HG03378 (cell line): ENCODE data around the gene PANK1.

ENCODE experiments used
- ATAC-seq: cut with Tn5 transposase; IDR thresholded peaks from one replicate; pipeline ENCODE4 v1.9.1; 2021; ENCODE audit warnings: mild to moderate bottlenecking, moderate library complexity; ENCODE audit not compliant: unreplicated experiment

Gene PANK1

DNA sequence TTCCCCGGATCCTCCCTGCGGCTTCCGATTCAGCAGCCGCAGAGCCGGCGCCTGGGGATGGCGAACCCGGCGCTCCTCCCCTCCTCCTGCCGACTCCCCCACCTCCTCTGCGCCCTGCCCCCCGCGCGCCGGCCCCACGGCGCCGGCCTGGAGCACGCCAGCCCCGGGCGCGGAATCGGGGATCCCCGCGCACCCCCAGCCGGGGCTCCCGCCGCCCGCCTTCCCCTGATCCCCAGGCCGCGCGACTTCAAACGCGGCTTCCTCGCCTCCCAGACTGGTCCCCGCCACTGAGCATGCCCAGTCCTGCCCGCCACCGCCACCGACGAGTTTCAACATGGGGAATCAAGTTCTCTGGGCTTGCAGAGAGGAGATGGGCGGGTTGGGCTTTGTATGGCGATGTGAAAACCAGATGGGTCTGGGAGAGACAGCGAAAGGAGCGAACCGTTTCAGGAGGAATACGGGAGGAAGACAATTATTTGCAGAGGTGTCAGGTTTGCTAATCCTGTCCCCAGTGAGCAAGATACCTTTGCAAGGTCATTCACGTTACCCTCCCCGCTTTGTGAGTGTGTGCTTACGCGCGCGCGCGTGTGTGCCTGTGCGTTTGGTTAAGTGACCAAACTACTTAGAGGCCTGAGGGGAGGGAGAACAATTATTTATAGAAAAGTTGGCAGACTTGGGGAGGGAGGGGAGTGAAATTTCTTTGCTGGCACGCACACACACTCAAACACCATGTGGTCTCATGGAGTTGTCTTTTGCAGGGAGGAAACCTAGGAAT is at the start of gene PANK1:
Gene PANK1, minus strand, starts transcription at position 276 of the 775 bp plus-strand sequence. CDS start 351 bp downstream, outside the sequence.
- peak; percentile 22 for ATAC-seq

DNA sequence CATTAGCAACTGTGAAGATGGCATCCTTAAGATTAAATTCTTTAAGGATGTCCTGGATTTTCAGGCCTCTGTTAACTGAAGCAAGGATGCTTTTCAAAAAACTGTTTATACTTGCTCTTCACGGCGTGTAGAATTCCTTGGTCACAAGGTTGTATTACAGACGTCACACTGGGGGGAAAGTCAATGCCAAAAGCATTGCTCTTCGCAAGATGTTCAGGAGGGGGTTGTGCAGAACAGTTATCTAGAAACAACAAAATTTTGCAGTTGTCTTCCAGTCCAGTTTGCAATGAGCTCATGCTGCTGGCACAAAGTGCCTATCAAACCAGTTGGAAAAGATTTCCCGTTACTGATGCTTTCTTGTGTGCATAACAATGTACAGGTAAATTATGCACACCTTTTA is 48.1 kb upstream of the PANK1 start:
- no peak for ATAC-seq

DNA sequence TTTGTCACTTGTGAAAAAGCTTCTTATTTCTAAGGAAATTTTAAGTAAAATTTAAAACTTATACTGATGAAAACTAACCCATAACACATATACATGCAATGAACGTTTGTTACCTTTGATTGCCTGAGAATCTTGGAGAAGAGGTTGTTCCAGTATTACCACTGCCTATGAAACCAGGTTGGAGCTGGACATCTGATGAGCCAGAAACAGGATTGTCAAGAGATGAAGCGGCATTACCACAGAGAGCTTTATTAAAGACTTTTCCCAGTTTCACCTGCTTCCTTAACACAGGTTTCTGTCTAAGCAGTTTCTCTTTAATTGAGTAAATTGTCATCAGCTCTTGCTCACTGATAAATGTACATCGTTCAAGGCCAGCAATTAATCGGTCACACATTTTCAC is 47.4 kb upstream of the PANK1 start:
- no peak for ATAC-seq

DNA sequence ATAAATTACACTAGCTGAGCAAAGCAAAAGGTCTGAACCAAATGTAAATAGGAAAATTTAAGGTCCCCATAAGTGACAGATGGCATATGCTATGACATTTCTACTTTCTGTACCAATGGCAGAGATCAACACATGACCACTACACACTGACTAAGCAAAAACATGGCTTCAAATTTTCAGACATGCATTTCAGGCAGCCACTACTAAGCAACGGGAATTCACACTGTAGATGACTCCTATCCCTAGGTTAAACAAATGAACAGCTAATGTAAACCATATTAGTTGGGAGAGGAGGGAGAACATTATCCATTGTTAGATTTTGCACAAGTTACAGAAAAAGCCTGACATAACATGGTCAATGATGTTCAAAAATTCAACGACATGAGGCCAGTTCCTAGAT is 45.0 kb upstream of the PANK1 start:
- ATAC-seq: no peak

DNA sequence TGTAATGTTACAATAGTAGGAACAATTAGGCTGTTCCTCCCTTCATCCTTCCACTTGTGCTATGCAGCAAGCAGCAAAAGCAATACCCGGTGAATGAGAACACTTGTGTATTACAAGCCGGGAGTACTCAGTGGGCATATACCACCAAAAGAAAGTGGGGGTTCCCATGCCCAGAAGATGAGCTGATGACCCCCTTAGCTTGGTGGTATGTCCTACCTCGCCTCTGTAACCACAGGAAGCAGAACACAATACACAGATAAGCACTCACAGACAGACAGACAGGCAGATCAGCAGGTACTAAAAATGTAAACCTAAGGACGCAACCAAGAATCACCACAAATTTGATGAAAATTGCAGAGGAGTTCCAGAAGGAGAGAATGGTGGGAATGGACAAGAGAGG is 40.9 kb upstream of the PANK1 start:
- no peak for ATAC-seq

DNA sequence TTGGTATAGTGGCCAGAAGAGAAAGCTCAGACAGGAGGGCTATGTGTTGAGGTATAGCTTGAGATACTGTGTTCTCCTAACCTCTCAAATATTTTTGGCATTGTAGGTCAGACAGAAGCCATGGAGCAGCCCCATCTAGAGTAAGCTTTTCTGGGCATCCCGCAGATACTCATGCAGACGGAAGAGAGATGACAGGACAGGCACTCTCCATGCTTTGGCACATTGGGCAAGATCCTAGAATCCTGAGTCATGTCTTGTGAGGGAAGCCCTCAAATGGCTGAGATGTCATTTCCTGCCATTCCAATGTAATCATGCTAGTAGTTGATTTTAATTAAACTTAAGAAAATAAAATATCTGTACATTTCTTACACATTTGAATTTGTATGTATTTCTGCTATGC is 39.6 kb upstream of the PANK1 start:
- ATAC-seq: no peak

DNA sequence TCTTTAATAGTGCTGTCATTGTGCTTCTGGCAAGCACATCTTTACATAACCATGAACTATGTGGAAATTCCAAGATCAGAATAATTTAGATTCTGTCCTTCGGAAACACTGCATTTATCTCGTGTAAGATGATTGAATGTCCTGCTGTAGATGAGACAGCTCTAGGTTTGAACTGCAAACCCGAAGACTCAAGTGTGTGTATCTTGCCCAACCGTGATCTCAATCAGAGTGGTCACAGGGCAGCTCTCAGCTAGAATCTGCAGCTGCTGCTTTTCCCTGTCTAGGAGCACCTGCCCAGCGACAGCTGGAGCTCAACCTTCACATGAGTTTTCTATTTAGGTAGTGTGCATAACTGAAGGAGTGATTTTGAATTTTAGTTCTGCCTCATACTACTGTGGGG is 38.8 kb upstream of the PANK1 start:
- ATAC-seq: no peak

DNA sequence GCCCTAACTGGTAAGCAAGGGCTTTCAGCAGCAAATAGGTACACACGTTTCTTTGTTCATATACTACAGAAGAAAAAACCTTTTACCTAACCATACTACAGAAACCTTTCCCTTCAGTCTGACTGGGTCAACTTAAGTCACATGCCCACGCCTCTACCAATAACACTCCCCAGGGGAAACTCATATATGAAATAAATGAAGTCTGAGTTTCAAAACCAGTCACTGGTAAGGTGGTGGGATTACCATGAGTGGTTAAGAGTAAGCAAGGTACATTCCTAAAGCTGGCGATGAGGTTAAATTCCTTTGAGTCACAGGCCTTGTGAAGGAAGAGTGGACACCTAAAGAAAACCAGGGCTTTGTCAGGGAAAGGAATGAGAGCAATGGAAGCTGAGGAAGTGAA is 34.9 kb upstream of the PANK1 start:
- ATAC-seq: peak; percentile 65

DNA sequence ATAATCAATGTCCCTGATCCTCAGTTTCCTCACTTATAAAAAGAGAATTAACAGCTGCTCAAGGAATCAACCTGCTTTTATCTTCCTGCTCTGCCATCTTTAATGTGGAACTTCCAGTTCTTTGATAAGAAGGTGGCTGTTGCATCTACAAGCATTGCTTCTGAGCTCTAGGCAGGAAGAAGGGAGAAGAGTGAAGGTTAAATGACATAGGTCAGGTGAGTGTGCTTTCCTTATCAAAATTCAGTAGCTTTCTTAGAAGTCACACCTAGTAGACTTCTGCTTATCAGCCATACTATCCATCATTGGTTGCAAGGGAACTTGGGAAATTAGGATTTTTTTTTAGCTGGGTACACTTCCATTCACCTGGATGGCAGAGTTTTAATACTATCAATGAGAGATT is 32.3 kb upstream of the PANK1 start:
- ATAC-seq: no peak

DNA sequence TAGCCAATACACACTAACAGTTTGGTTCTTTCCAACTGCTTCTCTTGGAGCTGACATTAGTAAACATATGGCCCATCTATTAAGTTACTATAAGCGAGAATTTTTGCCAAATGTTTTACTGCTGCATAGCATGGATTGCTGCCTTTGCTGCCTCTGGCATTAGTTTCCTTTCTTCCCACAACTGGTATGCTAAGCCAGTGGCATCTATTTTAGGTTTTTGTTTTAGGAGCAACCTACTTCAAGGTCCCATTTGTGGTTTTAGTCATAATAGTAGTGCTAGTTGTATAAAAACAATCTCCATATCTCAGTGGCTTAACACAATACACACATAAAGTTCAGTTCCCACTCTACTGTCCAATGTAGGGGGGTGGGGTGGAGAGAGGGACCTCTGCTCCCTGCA is 25.9 kb upstream of the PANK1 start:
- ATAC-seq: no peak

DNA sequence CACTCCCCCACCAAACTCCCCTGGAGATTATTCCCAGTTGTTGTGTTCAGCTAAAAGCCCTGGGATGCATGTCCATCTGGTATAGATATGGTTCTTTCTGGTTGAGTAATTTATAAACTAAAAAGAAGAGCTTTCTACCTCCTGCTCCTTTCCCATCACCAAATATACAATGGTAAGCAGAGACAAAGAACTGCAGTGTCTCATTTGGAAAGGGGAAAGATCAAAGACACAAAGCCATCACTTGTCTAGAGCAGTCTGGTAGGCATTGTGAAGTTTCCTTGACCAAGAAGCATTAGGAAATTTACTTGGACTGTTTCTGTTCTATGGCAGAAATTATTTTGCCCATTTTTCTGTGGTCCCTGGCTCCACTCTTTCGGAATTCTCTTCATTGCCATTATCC is 24.9 kb upstream of the PANK1 start:
- no peak for ATAC-seq

DNA sequence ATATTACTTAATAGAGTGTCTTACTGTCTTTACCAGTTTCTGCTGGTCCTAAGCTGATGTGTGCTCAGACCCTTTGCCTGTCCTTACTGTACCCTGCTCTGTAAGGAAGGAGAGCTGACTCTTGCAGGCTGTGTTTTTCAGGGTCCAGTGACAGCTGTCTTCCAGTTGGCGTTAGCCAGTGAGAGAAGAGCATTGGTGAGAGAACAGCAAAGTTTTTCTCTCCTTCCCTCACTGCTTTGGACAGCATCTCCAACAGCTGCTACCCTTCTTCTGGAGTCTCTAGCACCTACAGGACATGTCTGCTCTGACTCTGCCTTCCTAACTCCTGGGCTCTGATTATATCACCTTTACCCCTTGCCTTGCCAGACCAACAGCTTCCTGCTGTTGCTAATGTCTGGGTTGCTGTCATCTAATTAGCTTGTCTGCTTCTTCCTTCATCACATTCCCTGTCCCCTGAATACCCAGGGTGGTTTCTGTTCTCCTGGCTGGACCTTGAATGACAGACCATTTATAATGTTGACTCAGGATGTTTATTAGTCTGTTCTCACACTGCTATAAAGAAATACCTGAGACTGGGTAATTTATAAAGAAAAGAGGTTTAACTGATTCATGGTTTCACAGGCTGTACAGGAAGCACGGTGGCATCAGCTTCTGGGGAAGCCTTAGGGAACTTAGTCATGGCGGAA is 23.5 kb upstream of the PANK1 start:
- no peak for ATAC-seq

DNA sequence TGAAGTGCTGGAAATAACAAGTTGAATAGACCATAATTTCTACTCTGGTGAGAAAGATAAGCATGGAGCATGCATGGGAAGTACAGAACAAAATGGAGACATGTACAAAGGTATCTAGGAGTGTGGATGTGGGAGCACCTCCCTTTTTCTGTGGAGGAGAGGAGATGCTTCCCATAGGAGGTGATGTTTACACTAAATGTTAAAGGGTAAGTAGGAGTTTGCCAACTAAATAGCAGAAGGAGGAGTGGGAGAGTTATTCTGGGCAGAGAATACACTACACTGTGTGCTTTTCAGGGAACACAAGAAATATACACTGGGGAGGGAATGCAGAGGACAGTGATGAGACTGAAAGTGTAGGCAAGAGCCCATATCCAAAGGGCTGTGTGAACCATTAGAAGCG is 21.1 kb upstream of the PANK1 start:
- no peak for ATAC-seq

DNA sequence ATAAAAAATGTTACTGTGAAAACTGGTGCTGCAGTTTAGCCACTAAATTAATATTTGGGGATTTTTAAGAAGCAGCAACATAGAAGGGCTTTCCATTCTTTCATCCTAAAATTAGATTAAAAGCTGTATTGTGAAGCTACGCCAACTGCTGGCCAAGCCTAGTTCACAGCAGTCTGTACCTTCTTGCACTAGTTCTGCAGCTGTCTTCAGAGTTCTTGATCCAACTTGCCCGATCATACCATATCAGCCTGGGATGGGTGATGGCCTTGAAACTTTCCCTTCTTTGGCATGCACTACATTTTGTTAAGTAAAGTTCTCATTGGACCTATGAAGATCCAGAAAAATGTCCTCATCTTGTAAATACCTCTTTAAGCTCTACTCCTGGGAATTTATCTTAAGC is 20.3 kb upstream of the PANK1 start:
- no peak for ATAC-seq

DNA sequence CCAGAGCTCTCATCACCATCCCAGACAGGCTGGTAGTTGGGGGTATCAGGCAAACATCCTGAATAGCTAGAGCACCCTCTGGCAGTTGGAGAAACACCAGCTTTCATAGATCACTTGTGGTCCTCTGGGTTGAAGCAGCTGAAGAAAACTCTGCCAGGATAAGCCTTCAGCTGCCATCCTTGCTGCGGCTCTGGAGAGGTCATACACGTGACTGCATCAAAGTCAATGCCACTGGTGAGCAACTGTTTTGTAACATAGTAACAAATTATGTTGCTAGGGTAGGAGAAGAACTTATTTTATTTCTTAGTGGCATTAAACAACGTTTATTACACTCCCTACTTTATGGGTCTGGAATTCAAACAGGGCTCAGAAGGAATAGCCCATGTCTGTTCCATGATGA is 19.2 kb upstream of the PANK1 start:
- ATAC-seq: no peak

DNA sequence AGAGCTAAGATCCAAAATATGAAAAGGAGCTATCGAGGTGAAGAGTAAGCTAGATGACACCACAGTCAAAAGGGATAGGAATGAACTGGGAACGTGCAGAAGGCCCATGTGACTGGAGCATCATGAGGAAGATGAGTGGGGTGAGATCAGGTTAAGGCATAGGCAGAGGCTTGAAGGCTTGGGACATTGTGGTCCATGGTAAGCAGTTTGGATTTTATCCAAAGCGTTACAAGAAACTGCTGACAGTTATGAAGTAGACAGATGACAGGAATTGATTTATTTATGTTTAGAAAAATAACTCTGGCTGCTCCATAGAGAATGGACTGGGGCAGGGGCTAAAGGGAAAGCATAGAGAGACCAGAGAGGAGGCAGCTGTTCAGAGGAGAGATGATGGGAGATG is 18.1 kb upstream of the PANK1 start:
- ATAC-seq: no peak

DNA sequence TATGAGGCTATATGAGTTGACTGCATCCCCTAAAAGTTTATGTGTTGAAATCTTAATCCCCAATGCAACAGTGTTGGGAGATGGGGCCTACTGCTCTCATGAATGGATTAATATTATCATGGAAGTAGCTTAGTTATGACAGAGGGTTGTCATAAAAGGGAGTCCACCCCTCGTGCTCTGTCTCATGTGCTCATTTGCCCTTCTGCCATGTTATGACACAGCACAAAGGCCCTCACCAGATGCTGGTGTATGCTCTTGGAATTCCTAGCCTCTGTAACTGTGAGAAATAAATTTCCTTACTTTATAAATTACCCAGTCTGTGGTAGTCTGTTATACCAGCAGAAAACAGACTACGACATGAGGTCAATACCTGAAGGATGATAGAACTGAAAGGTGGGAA is 17.6 kb upstream of the PANK1 start:
- no peak for ATAC-seq

DNA sequence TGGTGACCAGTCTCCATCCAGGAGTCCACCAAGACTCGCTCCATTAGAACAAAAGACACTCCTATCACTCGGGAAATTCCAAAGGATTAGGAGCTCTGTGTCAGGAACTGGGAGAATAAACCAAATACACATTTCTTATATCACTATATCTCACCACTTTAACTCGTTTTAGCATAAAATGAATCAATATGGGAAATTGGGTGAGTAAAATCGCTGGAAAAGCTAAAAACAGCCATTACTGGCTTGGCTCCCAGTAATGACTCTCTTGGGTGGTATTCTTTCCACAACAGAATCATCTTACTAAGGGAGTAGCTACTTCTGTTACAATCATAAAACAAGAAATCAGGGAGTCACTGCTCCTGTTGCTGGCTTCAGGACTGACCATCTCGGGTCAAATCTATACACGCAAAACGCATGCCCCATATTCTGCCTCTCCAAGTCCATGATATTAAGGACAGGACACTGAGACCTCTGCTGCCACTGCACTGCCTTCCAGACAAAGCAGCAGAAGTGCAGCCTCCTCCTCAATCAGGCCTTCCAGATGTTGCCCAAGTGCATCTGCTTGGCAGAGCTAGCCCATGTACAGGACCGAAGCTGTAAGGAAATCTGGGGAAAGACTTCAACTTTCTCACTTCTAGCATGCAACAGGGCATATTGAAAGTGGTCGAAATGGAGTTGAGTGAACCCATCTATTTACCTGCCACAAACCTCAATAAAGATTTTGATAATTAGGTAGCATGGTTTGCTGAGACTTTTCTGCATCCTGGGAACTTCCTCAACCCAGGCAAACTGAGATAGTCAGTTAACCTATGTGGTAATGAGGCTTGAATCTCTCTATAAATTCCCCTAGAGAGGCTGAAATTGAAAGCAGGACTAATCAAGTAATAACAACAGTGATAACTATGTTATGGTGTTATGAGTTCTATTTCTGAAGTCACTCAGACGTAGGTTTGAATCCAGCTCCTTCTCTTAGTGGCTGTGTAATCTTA is 14.4 kb upstream of the PANK1 start:
- no peak for ATAC-seq

DNA sequence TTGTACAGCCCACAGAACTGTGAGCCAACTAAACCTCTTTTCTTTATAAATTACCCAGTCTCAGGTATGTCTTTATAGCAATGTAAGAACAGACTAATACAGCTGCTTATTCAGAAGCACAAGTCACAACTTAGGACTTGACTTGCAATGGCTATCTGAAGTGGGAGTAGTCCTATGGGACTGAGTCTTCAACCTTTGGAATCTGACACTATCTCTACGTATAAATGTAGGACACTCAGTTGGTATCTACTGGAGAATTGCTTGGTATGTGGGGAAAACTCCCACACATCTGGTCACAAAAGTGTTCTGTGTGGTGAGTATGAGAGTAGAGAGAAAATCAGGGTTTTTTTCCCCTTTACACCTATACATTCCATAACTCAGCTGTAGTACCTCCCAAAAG is 12.3 kb upstream of the PANK1 start:
- ATAC-seq: no peak

DNA sequence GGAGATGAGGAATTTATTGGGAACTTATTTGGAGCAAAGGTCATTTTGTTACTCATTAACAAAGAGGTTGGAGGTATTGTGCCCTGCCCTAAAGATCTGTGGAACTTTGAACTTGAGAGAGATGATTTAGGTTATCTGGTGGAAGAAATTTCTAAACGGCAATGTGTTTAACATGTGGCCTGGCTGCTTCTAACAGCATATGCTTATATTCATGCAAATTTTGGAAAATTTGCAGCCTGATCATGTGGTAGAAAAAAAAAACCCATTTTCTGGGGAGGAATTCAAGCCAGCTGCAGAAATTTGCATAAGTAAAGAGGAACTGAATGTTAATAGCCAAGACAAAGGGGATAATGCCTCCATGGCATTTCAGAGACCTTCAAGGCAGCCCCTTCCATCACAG is 10.7 kb upstream of the PANK1 start:
- ATAC-seq: no peak

DNA sequence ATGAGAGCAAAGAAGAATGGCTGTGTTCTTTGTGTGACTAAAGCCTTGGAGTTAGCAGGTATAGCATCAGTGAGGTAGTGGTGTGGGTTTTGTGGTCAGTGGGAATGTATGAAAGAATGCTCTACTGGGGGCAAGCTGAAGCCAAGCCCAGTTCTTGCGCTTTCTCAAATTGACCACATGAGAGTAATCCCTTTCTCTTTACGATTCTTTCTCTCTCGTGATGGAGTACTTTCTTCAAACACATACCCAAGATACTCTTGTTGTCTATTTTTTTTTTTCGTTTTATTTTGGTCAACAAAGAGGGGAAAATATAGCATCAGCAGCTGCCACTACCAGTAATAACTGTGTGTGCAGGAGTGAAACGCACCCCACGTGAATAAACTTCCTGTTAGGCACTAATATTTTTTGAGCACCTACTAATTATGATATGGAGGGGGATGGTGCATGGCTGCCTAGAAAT is 8.4 kb upstream of the PANK1 start:
- peak; percentile 53 for ATAC-seq
